Mucosa of descending colon (tissue), 3 donors: ENCODE results near the gene INSYN2A. TPM values are rescaled to one million over a fixed set of nuclear protein-coding genes. Genes with fewer than 3 reads are reported as not detected.

Source experiments
- ATAC-seq: fragments of 200-7000 bp; cut with Tn5 transposase; one replicate; pipeline ENCODE4 v1.9.1; 2020; ENCODE audit warnings: mild to moderate bottlenecking, moderate library complexity
- DNase-seq, 3 donors: peaks; one replicate each; pipeline ENCODE4 v3.0.0-alpha.2; 2020
- H3K36me3 ChIP-seq: fragments of 200-600 bp; one replicate; pipeline ENCODE4 v1.8.0; 2021; ENCODE audit warnings: low read depth, mild to moderate bottlenecking
- H3K4me1 ChIP-seq: fragments of 200-600 bp; one replicate; pipeline ENCODE4 v1.8.0; 2021; ENCODE audit warnings: low read depth, mild to moderate bottlenecking
- H3K4me3 ChIP-seq: fragments of 200-600 bp; one replicate; pipeline ENCODE4 v1.8.0; 2021; ENCODE audit warnings: mild to moderate bottlenecking
- H3K9me3 ChIP-seq: fragments of 200-600 bp; one replicate; pipeline ENCODE4 v1.8.0; 2021; ENCODE audit warnings: mild to moderate bottlenecking
- intact Hi-C, 2 donors: fragments of 100-400 bp; cut with DNase I in 1 of 2; cut with micrococcal nuclease in 1 of 2; formaldehyde crosslinking; loops; one replicate each; pipeline versions ENCODE4 v1.11.0 to v1.11.1; 2022; cut with DNase I, micrococcal nuclease
- long read RNA-seq, 2 donors: library from polyadenylated mRNA; unstranded; transcript quantifications; one replicate each; pipeline ENCODE4 v2.0.0, GENCODE V29; 2019 to 2021
- total RNA-seq, 3 donors: library from RNA; stranded (reverse); fragmentation: NEBNext Ultra II Directional in 2 of 3; extraction: Animal tissue kit (Norgen Biotek cat#: 25700) in 2 of 3; gene quantifications; one replicate each; pipeline versions ENCODE4 v1.2.1 to v1.2.4, GENCODE V29; 2021 to 2023
- TF ChIP-seq, protein P1 (sequence below): fragments of 200-600 bp; IDR thresholded peaks from one replicate; pipeline ENCODE4 v1.8.0; 2022; ENCODE audit warnings: antibody characterized with exemption, mild to moderate bottlenecking
- donor health status: DM: no; HTN: no; CAD: no; lungs with moderate emphysema.
- donor health status: DM: no; HTN: no; CAD: no.
- donor health status: DM: no; HTN: yes; CAD: no.

Gene INSYN2A, protein sequence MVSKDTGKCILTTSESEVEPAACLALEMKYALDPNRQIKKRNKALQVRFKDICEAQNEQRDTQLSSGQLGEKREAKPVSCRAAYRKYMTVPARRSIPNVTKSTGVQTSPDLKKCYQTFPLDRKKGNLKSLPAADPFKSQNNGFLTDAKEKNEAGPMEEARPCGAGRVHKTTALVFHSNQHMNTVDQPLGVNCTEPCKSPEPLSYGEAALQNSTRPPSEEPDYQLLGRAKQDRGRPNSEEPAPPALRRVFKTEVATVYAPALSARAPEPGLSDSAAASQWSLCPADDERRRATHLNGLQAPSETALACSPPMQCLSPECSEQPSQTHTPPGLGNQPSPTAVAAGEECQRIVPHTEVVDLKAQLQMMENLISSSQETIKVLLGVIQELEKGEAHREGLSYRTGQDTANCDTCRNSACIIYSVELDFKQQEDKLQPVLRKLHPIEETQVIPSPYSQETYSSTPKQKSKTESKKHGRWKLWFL
- under 1 TPM in 1 of 3 donors, not detected in 2; 0.51 TPM for total RNA-seq
- long read RNA-seq, donor 1, partial matches to known transcripts = 0 of 7 reads
- long read RNA-seq, donor 1, other reads (novel, unspliced or antisense) = 7 of 7 reads
- long read RNA-seq, donor 2, partial matches to known transcripts = 0 of 1 reads
- long read RNA-seq, donor 2, other reads (novel, unspliced or antisense) = 1 of 1 reads

DNA sequence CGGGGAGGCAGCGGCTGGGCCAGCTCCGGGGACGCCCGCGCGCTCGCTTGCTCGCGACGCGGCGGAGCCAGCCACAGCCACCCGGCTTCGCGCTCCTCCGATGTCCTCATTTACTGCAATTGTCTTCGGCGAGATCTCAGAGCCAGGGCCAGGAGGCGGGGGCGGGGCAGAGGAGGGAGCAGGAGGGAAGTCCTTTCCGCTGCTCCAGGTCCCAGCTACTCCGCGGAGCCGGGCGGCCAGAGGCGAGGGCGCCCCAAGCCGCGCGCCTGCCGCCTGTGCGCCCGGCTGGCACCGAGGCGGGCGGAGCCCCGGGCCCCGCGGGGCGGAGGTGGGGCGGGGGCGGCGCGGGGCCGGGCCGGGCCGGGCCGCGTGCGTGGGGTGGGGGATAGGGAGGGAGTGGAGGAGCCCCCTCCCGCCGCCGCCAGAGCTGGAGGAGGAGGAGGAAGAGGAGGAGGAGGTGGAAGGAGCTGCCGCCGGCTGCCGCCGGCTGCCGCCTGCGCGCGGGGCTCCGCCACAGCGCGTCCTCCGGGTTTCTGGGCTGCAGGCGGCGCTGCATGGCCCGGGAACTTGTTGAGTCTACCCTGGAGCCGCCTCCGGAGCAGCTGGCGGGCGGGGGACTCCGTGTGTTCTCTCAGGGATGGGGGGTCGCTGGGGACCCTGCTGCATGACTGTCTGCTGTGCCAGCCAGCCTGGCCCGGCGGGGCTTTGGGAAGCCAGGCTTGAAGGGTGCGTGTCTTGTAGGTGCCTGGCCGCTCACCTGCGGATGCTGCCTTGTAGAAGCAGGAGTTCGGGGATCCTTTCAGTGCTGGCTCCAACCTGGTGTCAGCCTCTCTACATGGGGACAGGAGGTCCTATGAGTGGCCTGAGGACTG, at the start of gene INSYN2A:
INSYN2A (minus strand) TSS at position 310 of the 872 bp plus-strand sequence. CDS start 20,196 bp downstream, outside the sequence.
- DNase-seq (peak in 2 of 3 donors; percentile 28 to 55), ATAC-seq (peak; percentile 63)
- H3K4me1 ChIP-seq = peaks cover 12% of the 10 kb centered on the region
- TF ChIP-seq, protein P1, sequence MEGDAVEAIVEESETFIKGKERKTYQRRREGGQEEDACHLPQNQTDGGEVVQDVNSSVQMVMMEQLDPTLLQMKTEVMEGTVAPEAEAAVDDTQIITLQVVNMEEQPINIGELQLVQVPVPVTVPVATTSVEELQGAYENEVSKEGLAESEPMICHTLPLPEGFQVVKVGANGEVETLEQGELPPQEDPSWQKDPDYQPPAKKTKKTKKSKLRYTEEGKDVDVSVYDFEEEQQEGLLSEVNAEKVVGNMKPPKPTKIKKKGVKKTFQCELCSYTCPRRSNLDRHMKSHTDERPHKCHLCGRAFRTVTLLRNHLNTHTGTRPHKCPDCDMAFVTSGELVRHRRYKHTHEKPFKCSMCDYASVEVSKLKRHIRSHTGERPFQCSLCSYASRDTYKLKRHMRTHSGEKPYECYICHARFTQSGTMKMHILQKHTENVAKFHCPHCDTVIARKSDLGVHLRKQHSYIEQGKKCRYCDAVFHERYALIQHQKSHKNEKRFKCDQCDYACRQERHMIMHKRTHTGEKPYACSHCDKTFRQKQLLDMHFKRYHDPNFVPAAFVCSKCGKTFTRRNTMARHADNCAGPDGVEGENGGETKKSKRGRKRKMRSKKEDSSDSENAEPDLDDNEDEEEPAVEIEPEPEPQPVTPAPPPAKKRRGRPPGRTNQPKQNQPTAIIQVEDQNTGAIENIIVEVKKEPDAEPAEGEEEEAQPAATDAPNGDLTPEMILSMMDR = no peak
- intact Hi-C loops = no loop called here
- H3K4me3 ChIP-seq = no peak within 1 kb of the TSS
- no peaks in the 10 kb centered on the region for H3K9me3 ChIP-seq
- no peaks in the 10 kb centered on the region for H3K36me3 ChIP-seq

DNA sequence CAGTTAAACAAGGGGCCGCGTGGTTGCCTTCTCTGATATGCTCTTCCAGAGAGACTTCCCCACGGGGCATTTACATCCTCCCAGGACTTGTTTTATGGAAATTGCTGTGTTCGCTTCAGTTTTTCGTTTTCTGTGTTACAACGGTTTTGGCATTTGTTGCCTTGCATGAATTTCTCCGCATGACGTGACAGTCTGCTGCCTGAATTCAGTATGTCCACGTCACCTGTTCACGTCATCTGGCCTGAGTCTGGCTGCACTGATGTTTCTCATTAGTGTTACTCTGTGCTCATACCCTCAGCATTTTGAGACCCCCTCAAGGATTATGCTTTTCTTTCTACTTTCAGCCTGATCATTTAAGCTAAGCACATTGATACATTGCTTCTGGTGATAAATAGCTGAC, 49.1 kb upstream of the INSYN2A start:
- TF ChIP-seq, protein P1 = no peak
- Histone ChIP-seq H3K4me3 (no peak overlapping the region), H3K36me3 (no peaks in the 10 kb centered on the region), H3K4me1 (no peaks in the 10 kb centered on the region), H3K9me3 (no peaks in the 10 kb centered on the region)
- no peak for ATAC-seq
- intact Hi-C loops = no loop called here
- DNase-seq = no peak

DNA sequence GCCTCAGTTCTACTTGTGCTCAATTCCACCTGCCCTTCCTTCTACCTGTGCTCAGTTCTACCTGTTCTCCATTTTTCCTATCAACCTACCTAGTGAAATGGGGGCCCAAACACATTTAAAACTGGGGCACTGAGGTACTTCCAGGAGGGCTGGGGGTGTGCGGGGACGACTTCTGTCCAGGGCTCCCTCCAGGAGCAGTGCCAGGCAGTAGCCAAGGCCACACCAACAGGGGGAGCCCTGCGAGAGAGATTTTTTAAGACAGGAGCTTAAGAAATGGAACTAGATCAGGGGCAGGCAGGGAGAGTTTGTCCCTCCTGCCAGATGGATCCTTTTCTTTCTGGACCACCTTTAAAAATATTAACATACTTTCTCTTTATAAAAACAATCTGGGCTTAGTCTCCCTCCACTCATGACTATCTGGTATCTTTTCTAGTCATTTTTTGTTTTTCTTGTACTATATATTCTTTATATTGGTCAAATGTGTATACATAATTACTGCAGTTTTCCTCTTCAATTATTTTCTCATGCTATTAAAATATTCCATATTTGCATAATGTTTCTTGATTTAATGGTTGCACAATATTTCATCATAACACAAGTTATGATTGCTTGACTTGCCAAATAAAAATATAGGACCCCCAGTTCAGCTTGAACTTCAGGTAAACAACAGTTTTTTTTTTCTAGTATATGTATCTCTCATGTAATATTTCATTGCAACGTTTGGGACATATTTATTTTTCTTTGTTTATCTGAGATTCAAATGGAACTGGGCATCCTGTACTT, 47.3 kb upstream of the INSYN2A start:
- intact Hi-C loops = no loop called here
- Histone ChIP-seq H3K9me3 (no peaks in the 10 kb centered on the region), H3K36me3 (no peaks in the 10 kb centered on the region), H3K4me1 (no peaks in the 10 kb centered on the region), H3K4me3 (no peak overlapping the region)
- ATAC-seq (peak; percentile 75), DNase-seq (peak in 2 of 3 donors; percentile 67 to 75)
- TF ChIP-seq, protein P1 = peak; percentile 16

DNA sequence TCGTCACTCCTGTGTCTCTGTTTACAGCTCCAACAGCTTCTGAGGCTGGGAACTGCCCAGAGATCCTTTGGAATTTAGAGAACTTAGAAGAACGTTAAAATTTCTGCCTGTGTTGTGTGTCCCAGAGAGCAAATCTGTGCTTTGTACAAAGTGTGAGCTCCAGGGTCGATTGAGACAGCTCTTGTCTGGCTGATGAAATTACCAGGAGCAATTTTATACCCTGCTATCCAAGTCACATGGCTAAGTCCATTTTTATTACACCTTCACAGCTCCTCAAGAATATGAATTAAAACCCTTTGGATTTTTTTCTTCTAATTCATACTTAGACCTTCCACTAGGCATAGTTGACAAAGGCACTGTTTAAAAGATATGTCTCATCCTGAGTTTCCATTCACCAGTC, 46.5 kb upstream of the INSYN2A start:
- no peak for ATAC-seq
- no peak overlapping the region for H3K4me3 ChIP-seq
- no peak for DNase-seq
- intact Hi-C loops = no loop called here
- TF ChIP-seq, protein P1 = no peak
- no peaks in the 10 kb centered on the region for H3K36me3 ChIP-seq
- no peaks in the 10 kb centered on the region for H3K9me3 ChIP-seq
- no peaks in the 10 kb centered on the region for H3K4me1 ChIP-seq

DNA sequence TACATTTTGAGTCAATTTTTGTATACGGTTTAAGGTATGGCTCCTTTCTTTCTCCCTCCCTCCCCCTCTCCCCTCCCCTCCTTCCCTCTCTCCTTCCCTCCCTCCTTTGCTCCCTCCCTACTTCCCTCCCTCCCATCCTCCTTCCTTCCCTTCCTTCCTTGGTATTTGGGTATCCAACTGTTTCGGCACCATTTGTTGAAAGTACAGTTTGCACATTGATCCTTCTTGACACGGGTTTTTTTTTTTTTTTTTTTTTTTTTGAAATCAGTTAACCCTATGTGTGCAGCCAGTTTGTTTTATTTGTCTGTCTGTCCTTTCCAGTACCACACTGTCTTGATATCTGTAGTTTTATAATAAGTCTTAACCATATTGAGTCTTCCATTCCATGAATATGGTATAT, 39.9 kb upstream of the INSYN2A start:
- Histone ChIP-seq H3K36me3 (no peaks in the 10 kb centered on the region), H3K4me1 (no peaks in the 10 kb centered on the region), H3K4me3 (no peak overlapping the region), H3K9me3 (no peaks in the 10 kb centered on the region)
- intact Hi-C loops = no loop called here
- ATAC-seq (no peak), DNase-seq (no peak)
- TF ChIP-seq, protein P1 = no peak
